GM23338 (cell line): ENCODE results near the gene COA1. TPM values are rescaled to one million over a fixed set of nuclear protein-coding genes. Genes with fewer than 3 reads are reported as not detected.
"Not testable (repeated sequence)": the region's sequence is repeated elsewhere in the genome, so short reads cannot be mapped to it uniquely, and the experiment has no call there.

Experiments
- ATAC-seq: fragments of 200-7000 bp; cut with Tn5 transposase; 3 replicates; pipeline ENCODE4 v1.9.1; 2020
- DNase-seq: peaks from one replicate; pipeline ENCODE4 v3.0.0-alpha.2; 2015; ENCODE audit warnings: low spot score
- H2AFZ ChIP-seq: fragments of 200-600 bp; sonication (generic); 2 replicates; pipeline ENCODE4 v1.8.0; 2016; ENCODE audit warnings: antibody characterized with exemption, mild to moderate bottlenecking, moderate library complexity
- H3F3A ChIP-seq: fragments of 200-600 bp; sonication (generic); replicated peaks from 2 replicates; pipeline ENCODE4 v1.8.0; 2017; ENCODE audit warnings: antibody characterized with exemption, mixed run types, low read depth
- H3K27ac ChIP-seq: fragments of 200-600 bp; sonication (generic); 2 replicates; pipeline ENCODE4 v1.6.1; 2016; ENCODE audit warnings: low read depth
- H3K27me3 ChIP-seq: fragments of 200-600 bp; sonication (generic); 2 replicates; pipeline ENCODE4 v1.8.0; 2016; ENCODE audit warnings: mild to moderate bottlenecking, mixed run types, moderate library complexity; ENCODE audit not compliant: insufficient read depth
- H3K36me3 ChIP-seq: fragments of 200-600 bp; sonication (generic); 2 replicates; pipeline ENCODE4 v1.8.0; 2016; ENCODE audit warnings: mild to moderate bottlenecking; ENCODE audit not compliant: insufficient read depth
- H3K4me1 ChIP-seq: fragments of 200-600 bp; sonication (generic); 2 replicates; pipeline ENCODE4 v1.8.0; 2016; ENCODE audit warnings: mild to moderate bottlenecking, moderate library complexity; ENCODE audit not compliant: insufficient read depth
- H3K4me2 ChIP-seq: fragments of 200-600 bp; sonication (generic); 2 replicates; pipeline ENCODE4 v1.7.1; 2017; ENCODE audit warnings: mixed run types
- H3K4me3 ChIP-seq: fragments of 200-600 bp; sonication (generic); 2 replicates; pipeline ENCODE4 v1.6.1; 2016; ENCODE audit warnings: mixed run types
- H3K79me2 ChIP-seq: fragments of 200-600 bp; sonication (generic); replicated peaks from 2 replicates; pipeline ENCODE4 v1.8.0; 2017; ENCODE audit warnings: mild to moderate bottlenecking; ENCODE audit not compliant: insufficient read depth
- H3K9me2 ChIP-seq: fragments of 200-600 bp; sonication (generic); 2 replicates; pipeline ENCODE4 v1.8.0; 2017; ENCODE audit not compliant: insufficient read depth
- H4K20me1 ChIP-seq: fragments of 200-600 bp; sonication (generic); replicated peaks from 2 replicates; pipeline ENCODE4 v1.8.0; 2017; ENCODE audit warnings: mild to moderate bottlenecking; ENCODE audit not compliant: insufficient read depth
- H3K27ac Mint-ChIP-seq: 2 replicates; pipeline ENCODE4 v1.8.0; 2020; ENCODE audit warnings: inconsistent platforms, mild to moderate bottlenecking, moderate library complexity, mixed read lengths
- H3K27me3 Mint-ChIP-seq: 3 replicates; pipeline ENCODE4 v1.8.0; 2022; ENCODE audit warnings: low read depth, mild to moderate bottlenecking, moderate library complexity, mixed read lengths, inconsistent platforms; ENCODE audit not compliant: insufficient read depth, poor library complexity
- H3K36me3 Mint-ChIP-seq: 3 replicates; pipeline ENCODE4 v1.8.0; 2021; ENCODE audit warnings: low read depth, mild to moderate bottlenecking, inconsistent platforms, moderate library complexity, mixed read lengths
- H3K4me1 Mint-ChIP-seq: 3 replicates; pipeline ENCODE4 v1.8.0; 2020; ENCODE audit warnings: mild to moderate bottlenecking, inconsistent platforms, mixed read lengths
- H3K4me3 Mint-ChIP-seq: 3 replicates; pipeline ENCODE4 v1.8.0; 2021; ENCODE audit warnings: moderate library complexity, mild to moderate bottlenecking, inconsistent platforms, mixed read lengths
- H3K9me3 Mint-ChIP-seq: 3 replicates; pipeline ENCODE4 v1.8.0; 2020; ENCODE audit warnings: moderate library complexity, mild to moderate bottlenecking, inconsistent platforms, mixed read lengths
- CREB1 ChIP-seq: fragments of 250-450 bp; sonication (Bioruptor Pico); IDR thresholded peaks from 2 replicates; pipeline ENCODE4 v1.5.0; 2020; ENCODE audit warnings: low read depth, mild to moderate bottlenecking, moderate library complexity
- EZH2phosphoT487 ChIP-seq: fragments of 200-600 bp; sonication (generic); IDR thresholded peaks from one replicate; pipeline ENCODE4 v1.8.1; 2018; ENCODE audit warnings: antibody characterized with exemption; ENCODE audit not compliant: unreplicated experiment
- JUNB ChIP-seq: IDR thresholded peaks from one replicate; pipeline ENCODE4 v1.6.1; 2016; ENCODE audit warnings: antibody characterized with exemption; ENCODE audit not compliant: unreplicated experiment
- POLR2AphosphoS5 ChIP-seq: IDR thresholded peaks from 2 replicates; pipeline ENCODE4 v1.6.1; 2016; ENCODE audit warnings: antibody characterized with exemption, low read depth
- STAT1 ChIP-seq: IDR thresholded peaks from one replicate; pipeline ENCODE4 v1.6.1; 2016; ENCODE audit warnings: antibody characterized with exemption; ENCODE audit not compliant: unreplicated experiment
- ZNF331 ChIP-seq: fragments of 250-450 bp; sonication (Bioruptor Pico); IDR thresholded peaks from 2 replicates; pipeline ENCODE4 v1.5.0; 2020; ENCODE audit warnings: low read depth, mild to moderate bottlenecking, moderate library complexity
- polyA plus RNA-seq: library from polyadenylated mRNA; unstranded; fragments of >200 nt; fragmentation: Nextera tagmentation; extraction: Ambion mirVana; gene quantifications from 2 replicates; pipeline ENCODE4 v1.2.1, GENCODE V29; 2016
- total RNA-seq: library from RNA; depleted of rRNA; stranded (reverse); fragments of >200 nt; shearing (Covaris generic); gene quantifications from 2 replicates; pipeline ENCODE4 v1.2.3, GENCODE V29; 2014
- TF ChIP-seq, protein P1 (sequence below): IDR thresholded peaks from one replicate; pipeline ENCODE4 v1.6.1; 2018; ENCODE audit warnings: antibody characterized with exemption; ENCODE audit not compliant: unreplicated experiment
- TF ChIP-seq, protein P2 (sequence below), 2 experiments: fragments of 200-600 bp in 1 of 2; sonication (generic) in 1 of 2; conservative IDR thresholded peaks; 2 replicates each; pipeline versions ENCODE4 v1.5.1 to v1.6.1; 2016 to 2017; ENCODE audit warnings: antibody characterized with exemption in 2 of 2, low read depth in 2 of 2, mild to moderate bottlenecking in 2 of 2, moderate library complexity in 1 of 2
- TF ChIP-seq, protein P3 (sequence below): IDR thresholded peaks from 2 replicates; pipeline ENCODE4 v1.6.1; 2016; ENCODE audit warnings: antibody characterized with exemption

COA1 gene
- total and polyA plus RNA-seq, 2 experiments from 2014 or later = 156 to 158 TPM

DNA sequence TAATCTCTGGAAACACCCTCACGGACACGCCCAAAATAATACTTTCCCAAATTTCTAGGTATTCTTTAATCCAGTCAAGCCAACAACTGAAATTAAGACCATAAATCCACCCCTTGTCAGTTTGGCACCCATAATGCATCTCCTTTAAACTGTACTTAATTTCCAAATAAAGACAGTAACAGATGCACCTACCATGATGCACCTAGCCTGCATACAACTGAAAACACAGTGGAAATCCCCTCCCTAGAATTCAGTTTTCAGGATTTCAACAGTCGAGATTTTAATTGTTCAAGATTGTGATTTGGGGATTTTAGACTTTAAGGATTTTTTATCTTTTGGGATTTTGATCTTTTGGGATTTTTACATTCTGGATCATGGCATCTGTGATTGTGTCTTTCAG lies 129.3 kb downstream of the COA1 start (continued):
- TF ChIP-seq, protein P1, sequence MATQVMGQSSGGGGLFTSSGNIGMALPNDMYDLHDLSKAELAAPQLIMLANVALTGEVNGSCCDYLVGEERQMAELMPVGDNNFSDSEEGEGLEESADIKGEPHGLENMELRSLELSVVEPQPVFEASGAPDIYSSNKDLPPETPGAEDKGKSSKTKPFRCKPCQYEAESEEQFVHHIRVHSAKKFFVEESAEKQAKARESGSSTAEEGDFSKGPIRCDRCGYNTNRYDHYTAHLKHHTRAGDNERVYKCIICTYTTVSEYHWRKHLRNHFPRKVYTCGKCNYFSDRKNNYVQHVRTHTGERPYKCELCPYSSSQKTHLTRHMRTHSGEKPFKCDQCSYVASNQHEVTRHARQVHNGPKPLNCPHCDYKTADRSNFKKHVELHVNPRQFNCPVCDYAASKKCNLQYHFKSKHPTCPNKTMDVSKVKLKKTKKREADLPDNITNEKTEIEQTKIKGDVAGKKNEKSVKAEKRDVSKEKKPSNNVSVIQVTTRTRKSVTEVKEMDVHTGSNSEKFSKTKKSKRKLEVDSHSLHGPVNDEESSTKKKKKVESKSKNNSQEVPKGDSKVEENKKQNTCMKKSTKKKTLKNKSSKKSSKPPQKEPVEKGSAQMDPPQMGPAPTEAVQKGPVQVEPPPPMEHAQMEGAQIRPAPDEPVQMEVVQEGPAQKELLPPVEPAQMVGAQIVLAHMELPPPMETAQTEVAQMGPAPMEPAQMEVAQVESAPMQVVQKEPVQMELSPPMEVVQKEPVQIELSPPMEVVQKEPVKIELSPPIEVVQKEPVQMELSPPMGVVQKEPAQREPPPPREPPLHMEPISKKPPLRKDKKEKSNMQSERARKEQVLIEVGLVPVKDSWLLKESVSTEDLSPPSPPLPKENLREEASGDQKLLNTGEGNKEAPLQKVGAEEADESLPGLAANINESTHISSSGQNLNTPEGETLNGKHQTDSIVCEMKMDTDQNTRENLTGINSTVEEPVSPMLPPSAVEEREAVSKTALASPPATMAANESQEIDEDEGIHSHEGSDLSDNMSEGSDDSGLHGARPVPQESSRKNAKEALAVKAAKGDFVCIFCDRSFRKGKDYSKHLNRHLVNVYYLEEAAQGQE = no peak
- TF ChIP-seq, protein P2, sequence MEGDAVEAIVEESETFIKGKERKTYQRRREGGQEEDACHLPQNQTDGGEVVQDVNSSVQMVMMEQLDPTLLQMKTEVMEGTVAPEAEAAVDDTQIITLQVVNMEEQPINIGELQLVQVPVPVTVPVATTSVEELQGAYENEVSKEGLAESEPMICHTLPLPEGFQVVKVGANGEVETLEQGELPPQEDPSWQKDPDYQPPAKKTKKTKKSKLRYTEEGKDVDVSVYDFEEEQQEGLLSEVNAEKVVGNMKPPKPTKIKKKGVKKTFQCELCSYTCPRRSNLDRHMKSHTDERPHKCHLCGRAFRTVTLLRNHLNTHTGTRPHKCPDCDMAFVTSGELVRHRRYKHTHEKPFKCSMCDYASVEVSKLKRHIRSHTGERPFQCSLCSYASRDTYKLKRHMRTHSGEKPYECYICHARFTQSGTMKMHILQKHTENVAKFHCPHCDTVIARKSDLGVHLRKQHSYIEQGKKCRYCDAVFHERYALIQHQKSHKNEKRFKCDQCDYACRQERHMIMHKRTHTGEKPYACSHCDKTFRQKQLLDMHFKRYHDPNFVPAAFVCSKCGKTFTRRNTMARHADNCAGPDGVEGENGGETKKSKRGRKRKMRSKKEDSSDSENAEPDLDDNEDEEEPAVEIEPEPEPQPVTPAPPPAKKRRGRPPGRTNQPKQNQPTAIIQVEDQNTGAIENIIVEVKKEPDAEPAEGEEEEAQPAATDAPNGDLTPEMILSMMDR (conservative IDR thresholded peaks at IDR 0.05; ENCODE audit: low read depth in 2 of 2) = no peak
- TF ChIP-seq EZH2phosphoT487 (no peak), JUNB (no peak), CREB1 (no peak), POLR2AphosphoS5 (no peak), STAT1 (no peak)

DNA sequence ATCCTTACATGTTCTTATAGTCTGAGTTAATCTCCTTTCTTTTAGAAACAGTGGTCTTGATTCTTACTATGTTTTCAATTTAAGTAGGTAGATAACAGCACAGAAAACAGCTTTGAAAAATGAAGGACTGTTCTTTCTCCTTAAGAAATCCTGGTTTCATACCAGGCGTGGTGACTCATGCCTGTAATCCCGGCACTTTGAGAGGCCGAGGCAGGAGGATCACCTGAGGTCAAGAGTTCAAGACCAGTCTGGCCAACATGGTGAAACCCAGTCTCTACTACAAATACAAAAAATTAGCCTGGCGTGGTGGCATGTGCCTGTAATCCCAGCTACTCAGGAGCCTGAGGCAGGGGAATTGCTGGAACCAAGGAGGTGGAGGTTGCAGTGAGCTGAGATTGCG lies 132.9 kb downstream of the COA1 start:
- not testable (repeated sequence) for ATAC-seq, H3K27me3 Mint-ChIP-seq, H3K27ac Mint-ChIP-seq, H3K4me3 Mint-ChIP-seq, H2AFZ ChIP-seq, H3K27me3 ChIP-seq, H3K4me1 Mint-ChIP-seq, H3K4me2 ChIP-seq, H3F3A ChIP-seq, H3K4me3 ChIP-seq, H3K9me2 ChIP-seq, H3K36me3 ChIP-seq, DNase-seq, H3K36me3 Mint-ChIP-seq, H4K20me1 ChIP-seq, H3K27ac ChIP-seq, H3K4me1 ChIP-seq, H3K9me3 Mint-ChIP-seq
- H3K79me2 ChIP-seq = peaks cover 47% of the 10 kb centered on the region

DNA sequence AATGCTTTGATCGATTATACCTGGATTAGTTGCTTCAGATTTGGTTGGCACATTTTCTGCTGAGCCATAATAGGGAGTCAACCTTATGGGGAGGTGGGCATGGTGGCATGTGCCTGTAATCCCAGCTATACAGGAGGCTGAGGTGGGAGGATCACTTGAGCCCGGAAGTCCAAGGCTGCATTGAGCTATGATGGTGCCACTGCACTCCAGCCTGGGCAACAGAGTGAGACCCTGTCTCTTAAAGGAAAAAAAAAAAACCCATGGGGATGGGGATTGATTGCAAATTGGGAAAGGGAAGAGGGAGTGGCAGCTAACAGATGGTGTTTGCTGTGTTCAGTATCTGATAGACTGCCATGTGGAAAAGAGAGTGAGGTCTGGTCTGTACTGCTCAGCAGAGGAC lies 135.3 kb downstream of the COA1 start:
- Mint-ChIP-seq H3K27me3 (no peaks in the 10 kb centered on the region), H3K9me3 (no peaks in the 10 kb centered on the region), H3K36me3 (peaks cover 3% of the 10 kb centered on the region; the same call in 1 of the 3 replicates), H3K4me1 (peaks cover 4% of the 10 kb centered on the region; the same call in 2 of the 3 replicates), H3K4me3 (no peak overlapping the region), H3K27ac (no peak overlapping the region)
- no peak overlapping the region for H3K4me3 ChIP-seq
- no peaks in the 10 kb centered on the region; the same call in 1 of the 2 replicates for H4K20me1 ChIP-seq
- H3K79me2 ChIP-seq = peaks cover 68% of the 10 kb centered on the region
- no peak overlapping the region for H3K4me2 ChIP-seq
- ATAC-seq (no peak), DNase-seq (no peak)
- H3K27me3 ChIP-seq = no peaks in the 10 kb centered on the region
- no peaks in the 10 kb centered on the region for H3F3A ChIP-seq
- H3K27ac ChIP-seq = no peak overlapping the region
- peaks cover 3% of the 10 kb centered on the region; the same call in 1 of the 2 replicates for H3K4me1 ChIP-seq
- H2AFZ ChIP-seq = no peak overlapping the region
- no peaks in the 10 kb centered on the region for H3K36me3 ChIP-seq
- H3K9me2 ChIP-seq = no peaks in the 10 kb centered on the region
- TF ChIP-seq ZNF331 (no peak), EZH2phosphoT487 (no peak), STAT1 (no peak)
- TF ChIP-seq, protein P2 (conservative IDR thresholded peaks at IDR 0.05; ENCODE audit: low read depth in 2 of 2) = no peak
- TF ChIP-seq, protein P3, sequence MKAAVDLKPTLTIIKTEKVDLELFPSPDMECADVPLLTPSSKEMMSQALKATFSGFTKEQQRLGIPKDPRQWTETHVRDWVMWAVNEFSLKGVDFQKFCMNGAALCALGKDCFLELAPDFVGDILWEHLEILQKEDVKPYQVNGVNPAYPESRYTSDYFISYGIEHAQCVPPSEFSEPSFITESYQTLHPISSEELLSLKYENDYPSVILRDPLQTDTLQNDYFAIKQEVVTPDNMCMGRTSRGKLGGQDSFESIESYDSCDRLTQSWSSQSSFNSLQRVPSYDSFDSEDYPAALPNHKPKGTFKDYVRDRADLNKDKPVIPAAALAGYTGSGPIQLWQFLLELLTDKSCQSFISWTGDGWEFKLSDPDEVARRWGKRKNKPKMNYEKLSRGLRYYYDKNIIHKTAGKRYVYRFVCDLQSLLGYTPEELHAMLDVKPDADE = no peak
